ENCODE data around the gene SGO1. TPM values are rescaled to one million over a fixed set of nuclear protein-coding genes. Genes with fewer than 3 reads are reported as not detected.

The SGO1 gene
- total RNA-seq, 1 experiment from 2014 or later: 12.2 TPM

- H3K27me3 Mint-ChIP-seq (ENCODE audit: insufficient read depth, unreplicated experiment): no peaks in the 10 kb centered on the region
- DNase-seq (ENCODE audit: unreplicated experiment): no peak
- H3K4me3 Mint-ChIP-seq (ENCODE audit: unreplicated experiment): no peak overlapping the region
- no peaks in the 10 kb centered on the region for H3K36me3 Mint-ChIP-seq (ENCODE audit: insufficient read depth, unreplicated experiment)
- CTCF ChIA-PET: interaction anchor here (1.5 kb wide), 1 partner anchor 80 kb away, joined by 4 read pairs; no protein-coding TSS in a partner anchor
- H3K9me3 Mint-ChIP-seq (ENCODE audit: unreplicated experiment): no peaks in the 10 kb centered on the region
- BruUV-seq (replicated peaks): no TSS peak
- no peak overlapping the region for H3K27ac Mint-ChIP-seq (ENCODE audit: low read depth, unreplicated experiment)
- no peak for TF ChIP-seq CTCF (IDR thresholded peaks at IDR 0.05; ENCODE audit: unreplicated experiment)
- POLR2A ChIA-PET: no interaction called here
- intact Hi-C loops (cut with micrococcal nuclease): no loop called here
- H3K4me1 Mint-ChIP-seq (ENCODE audit: insufficient read depth, unreplicated experiment): no peaks in the 10 kb centered on the region
These were observed 64.9 kb downstream of the SGO1 start for GRCh38 chr3:20121088-20121487.

Small RNA genes within 50 kb of the gene (microRNA-seq; reads per million reads assigned to microRNA genes)
- gene MIR3135A: not detected

Other genes with a start within 250 kb of the SGO1 start
- gene RAB5A, start 239.1 kb downstream of the SGO1 start, total RNA-seq (2022): 89.8 and 102 TPM in 2 replicates
- gene PP2D1, start 173.9 kb downstream of the SGO1 start, total RNA-seq (2022): not detected in 2 replicates
- 9.4 and 10.4 TPM in 2 replicates for gene KAT2B, start 145.8 kb downstream of the SGO1 start, total RNA-seq (2022)